GM12891 (cell line): ENCODE measurements around the gene IFNG.

ENCODE experiments used
- DNase-seq: peaks from one replicate; pipeline ENCODE4 v3.0.0; 2011; ENCODE audit warnings: low spot score; ENCODE audit not compliant: insufficient read length
- FAIRE-seq: peaks from 2 replicates; lab custom pipeline; 2011; peaks lifted over from hg19 to GRCh38; lab: Jason Lieb, UNC
- PAX5 ChIP-seq: IDR thresholded peaks from 2 replicates; pipeline ENCODE4 v1.6.1; 2011; ENCODE audit warnings: low read length, moderate library complexity, mild to moderate bottlenecking; ENCODE audit not compliant: insufficient read depth, severe bottlenecking
- POLR2A ChIP-seq: IDR thresholded peaks from 2 replicates; pipeline ENCODE4 v1.6.1; 2011; ENCODE audit warnings: low read depth, low read length, control low read depth
- POLR2AphosphoS5 ChIP-seq: IDR thresholded peaks from 2 replicates; pipeline ENCODE4 v1.6.1; 2011; ENCODE audit warnings: low read depth, low read length, control low read depth
- POU2F2 ChIP-seq: IDR thresholded peaks from 2 replicates; pipeline ENCODE4 v1.6.1; 2011; ENCODE audit warnings: low read depth, mild to moderate bottlenecking, control low read depth, low read length, moderate library complexity
- SPI1 ChIP-seq: IDR thresholded peaks from 2 replicates; pipeline ENCODE4 v1.6.1; 2011; ENCODE audit warnings: low read depth, low read length, control low read depth
- TAF1 ChIP-seq: IDR thresholded peaks from 2 replicates; pipeline ENCODE4 v1.6.1; 2011; ENCODE audit warnings: low read depth, low read length, control low read depth

The IFNG gene

GRCh38 chr12:68166317-68166831 lies 6.8 kb upstream of the IFNG start:
- FAIRE-seq (no peak), DNase-seq (no peak)
- no peak for TF ChIP-seq POLR2A
- no peak for TF ChIP-seq POLR2AphosphoS5
- TF ChIP-seq POU2F2 = no peak
- no peak for TF ChIP-seq TAF1
- TF ChIP-seq SPI1 = no peak
- no peak for TF ChIP-seq PAX5

- FAIRE-seq = peak; percentile 58
- DNase-seq = no peak
Observed at GRCh38 chr12:68163560-68164081, 4.1 kb upstream of the IFNG start.

GRCh38 chr12:68162374-68162773 lies 2.8 kb upstream of the IFNG start:
- DNase-seq (no peak), FAIRE-seq (no peak)
- TF ChIP-seq POLR2A = no peak
- TF ChIP-seq SPI1 = no peak
- TF ChIP-seq POLR2AphosphoS5 = no peak
- no peak for TF ChIP-seq POU2F2
- no peak for TF ChIP-seq PAX5
- TF ChIP-seq TAF1 = no peak

More at GRCh38 chr12:68163560-68164081, 4.1 kb upstream of the IFNG start:
- TF ChIP-seq PAX5 (no peak), SPI1 (no peak), POLR2AphosphoS5 (no peak), TAF1 (no peak), POU2F2 (no peak), POLR2A (no peak)

DNA sequence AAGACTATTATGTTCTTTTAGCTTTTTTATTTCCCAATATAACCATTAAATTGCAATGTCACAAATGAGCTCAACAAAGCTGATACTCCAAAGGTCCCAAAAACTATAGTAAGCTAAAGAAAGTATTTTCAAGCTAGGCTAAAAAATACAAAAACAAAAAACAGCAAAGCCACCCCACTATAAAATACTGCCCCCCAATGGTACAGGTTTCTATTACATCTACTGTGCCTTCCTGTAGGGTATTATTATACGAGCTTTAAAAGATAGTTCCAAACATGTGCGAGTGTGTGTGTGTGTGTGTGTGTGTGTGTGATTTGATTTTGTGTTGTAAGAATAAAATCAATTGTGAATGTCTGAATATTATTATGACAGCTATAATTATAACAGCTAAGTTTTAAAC lies 1.1 kb downstream of the IFNG start:
- FAIRE-seq (no peak), DNase-seq (no peak)
- no peak for TF ChIP-seq TAF1
- TF ChIP-seq SPI1 = no peak
- TF ChIP-seq POLR2A = no peak

DNA sequence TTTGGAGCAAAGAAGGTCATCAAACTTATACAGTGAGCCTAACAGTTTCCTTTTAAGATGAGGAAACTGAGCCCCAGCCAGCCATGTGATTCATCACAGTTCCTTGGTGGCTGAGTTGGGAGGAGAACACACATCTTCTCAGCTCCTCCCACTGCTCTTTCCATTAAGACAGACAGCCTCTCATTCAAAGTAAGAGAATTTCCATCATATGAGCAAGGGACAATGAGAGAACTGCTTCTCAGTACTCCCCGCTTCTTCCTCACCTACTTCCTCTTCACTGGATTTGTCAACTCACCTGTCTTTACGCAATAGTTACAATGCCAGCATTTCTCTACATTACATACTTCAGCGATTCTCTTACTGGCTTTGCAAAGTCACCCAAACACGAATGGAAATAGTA lies 2.2 kb downstream of the IFNG start:
- FAIRE-seq = peak; percentile 62
- TF ChIP-seq PAX5 (no peak), TAF1 (no peak), POU2F2 (no peak), POLR2A (no peak), POLR2AphosphoS5 (no peak), SPI1 (no peak)
- no peak for DNase-seq

DNA sequence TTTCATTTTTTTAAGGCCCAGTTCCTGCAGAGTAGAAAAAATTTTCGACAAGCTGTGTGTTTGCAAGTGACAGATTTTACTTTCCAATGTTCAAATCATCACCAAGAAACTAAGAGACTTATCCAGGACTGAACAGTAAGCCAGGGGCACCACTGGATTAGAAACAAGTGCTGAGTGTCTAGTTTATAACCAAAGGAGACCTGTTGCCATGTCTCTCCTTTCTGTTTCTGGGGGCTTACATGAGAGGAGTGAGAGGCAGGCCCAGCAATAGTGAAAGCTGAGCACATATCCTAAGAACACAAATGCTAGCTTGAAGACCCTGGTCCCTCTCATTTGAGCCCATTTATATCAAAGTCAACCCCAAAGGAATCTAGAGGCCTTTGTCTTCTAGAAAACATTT lies 2.9 kb downstream of the IFNG start:
- FAIRE-seq (no peak), DNase-seq (no peak)
- no peak for TF ChIP-seq SPI1
- no peak for TF ChIP-seq POLR2AphosphoS5
- no peak for TF ChIP-seq PAX5

DNA sequence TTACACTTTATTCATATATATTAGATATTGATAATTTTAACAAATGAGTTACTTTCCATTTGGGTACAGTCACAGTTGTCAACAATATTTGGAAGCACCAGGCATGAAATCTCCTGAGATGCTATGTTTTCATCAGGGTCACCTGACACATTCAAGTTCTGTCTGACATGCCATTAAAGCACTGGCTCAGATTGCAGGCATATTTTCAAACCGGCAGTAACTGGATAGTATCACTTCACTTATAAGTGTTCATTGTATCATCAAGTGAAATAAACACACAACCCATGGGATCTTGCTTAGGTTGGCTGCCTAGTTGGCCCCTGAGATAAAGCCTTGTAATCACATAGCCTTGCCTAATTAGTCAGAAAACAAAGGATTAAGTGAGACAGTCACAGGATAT lies 4.8 kb downstream of the IFNG start:
- TF ChIP-seq POU2F2 (no peak), TAF1 (no peak), PAX5 (no peak), POLR2AphosphoS5 (no peak), POLR2A (no peak), SPI1 (no peak)
- FAIRE-seq (no peak), DNase-seq (no peak)

DNA sequence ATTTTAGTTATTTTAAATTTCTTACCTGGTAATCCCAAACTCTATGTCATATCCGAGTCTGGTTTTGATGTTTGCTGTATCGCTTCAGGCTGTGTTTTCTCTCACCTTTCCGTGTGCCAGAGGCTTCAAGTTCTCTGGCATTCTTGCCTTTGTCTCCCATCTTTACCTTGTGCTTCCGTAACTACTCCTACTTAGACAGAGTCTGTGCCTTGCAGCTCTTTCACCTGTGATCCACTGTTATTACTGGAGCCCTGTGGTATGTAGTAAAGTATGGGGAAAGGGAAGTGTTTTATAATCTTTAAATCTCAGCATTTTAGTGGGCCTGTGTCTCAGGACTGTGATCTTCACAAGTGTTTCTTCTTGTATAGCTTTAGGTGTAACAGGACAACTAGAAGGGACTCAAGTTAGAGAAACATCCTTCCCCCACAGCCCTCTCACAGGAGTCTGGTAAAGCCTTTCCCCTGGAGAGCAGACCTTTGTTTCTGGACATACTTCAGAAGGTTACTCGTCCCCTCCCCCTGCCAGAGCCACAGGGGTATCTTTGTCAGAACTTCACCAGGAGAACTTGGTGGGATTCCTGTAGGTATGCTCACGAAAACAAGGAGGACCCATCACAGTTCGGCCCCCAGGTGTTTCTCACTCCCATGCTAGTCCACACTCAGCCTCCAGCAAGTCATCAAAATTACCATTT lies 11.1 kb downstream of the IFNG start:
- no peak for DNase-seq
- TF ChIP-seq POU2F2 = no peak
- no peak for TF ChIP-seq PAX5
- no peak for TF ChIP-seq POLR2A
- no peak for TF ChIP-seq POLR2AphosphoS5
- TF ChIP-seq TAF1 = no peak
- no peak for TF ChIP-seq SPI1
- no peak for FAIRE-seq

DNA sequence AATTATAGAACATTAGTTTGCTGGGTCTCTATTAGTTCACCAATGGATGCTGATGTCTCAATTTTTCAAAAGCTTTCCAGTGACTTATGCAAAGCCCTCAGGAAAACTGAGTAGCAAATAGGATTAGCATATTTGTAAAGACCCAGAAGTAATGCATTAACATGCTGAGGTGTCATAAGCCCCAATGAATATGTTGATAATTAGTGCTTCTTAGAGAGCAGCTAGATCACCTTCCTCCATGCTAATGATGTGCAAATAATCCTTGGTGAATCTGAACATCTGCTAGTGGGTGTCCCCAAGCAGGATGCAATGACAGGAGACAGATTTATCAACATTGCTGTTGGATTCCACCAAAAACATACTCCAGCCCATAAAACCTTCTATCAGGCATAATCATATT lies 19.0 kb downstream of the IFNG start:
- TF ChIP-seq POLR2A (no peak), SPI1 (no peak), TAF1 (no peak), POU2F2 (no peak), PAX5 (no peak)
- DNase-seq = no peak
- no peak for FAIRE-seq
